GM19099 (cell line): Measurements from ENCODE around the gene NCKAP5.

Experiments
- POLR2A ChIP-seq: IDR thresholded peaks from 3 replicates; pipeline ENCODE4 v1.6.1; 2011; ENCODE audit warnings: low read depth; ENCODE audit not compliant: insufficient read length; ENCODE audit errors: extremely low read depth

The NCKAP5 gene

GRCh38 chr2:133476931-133477615 lies 91.2 kb downstream of the NCKAP5 start:
- TF ChIP-seq POLR2A: no peak

GRCh38 chr2:133476286-133476685 lies 92.0 kb downstream of the NCKAP5 start:
- TF ChIP-seq POLR2A: no peak

GRCh38 chr2:133475610-133476009 lies 92.7 kb downstream of the NCKAP5 start:
- TF ChIP-seq POLR2A: no peak

- TF ChIP-seq POLR2A: no peak
Measured at GRCh38 chr2:133462811-133463210, 105.5 kb downstream of the NCKAP5 start.

GRCh38 chr2:133461484-133461883 lies 106.8 kb downstream of the NCKAP5 start:
- TF ChIP-seq POLR2A: no peak

- TF ChIP-seq POLR2A: no peak
Measured at GRCh38 chr2:133459590-133459989, 108.7 kb downstream of the NCKAP5 start.

- TF ChIP-seq POLR2A: no peak
Measured at GRCh38 chr2:133458280-133458679, 110.0 kb downstream of the NCKAP5 start.

GRCh38 chr2:133457861-133458260 lies 110.4 kb downstream of the NCKAP5 start:
- TF ChIP-seq POLR2A: no peak

GRCh38 chr2:133456971-133457370 lies 111.3 kb downstream of the NCKAP5 start:
- TF ChIP-seq POLR2A: no peak

GRCh38 chr2:133456156-133456555 lies 112.1 kb downstream of the NCKAP5 start:
- TF ChIP-seq POLR2A: no peak

GRCh38 chr2:133453032-133453431 lies 115.2 kb downstream of the NCKAP5 start:
- no peak for TF ChIP-seq POLR2A

- no peak for TF ChIP-seq POLR2A
Measured at GRCh38 chr2:133452583-133452982, 115.7 kb downstream of the NCKAP5 start.

- no peak for TF ChIP-seq POLR2A
Measured at GRCh38 chr2:133452146-133452545, 116.1 kb downstream of the NCKAP5 start.

- TF ChIP-seq POLR2A: no peak
Measured at GRCh38 chr2:133448195-133448594, 120.1 kb downstream of the NCKAP5 start.

- TF ChIP-seq POLR2A: no peak
Measured at GRCh38 chr2:133447303-133447702, 121.0 kb downstream of the NCKAP5 start.

GRCh38 chr2:133444465-133444864 lies 123.8 kb downstream of the NCKAP5 start:
- TF ChIP-seq POLR2A: no peak

GRCh38 chr2:133442393-133442792 lies 125.9 kb downstream of the NCKAP5 start:
- TF ChIP-seq POLR2A: no peak
